ENCODE measurements around the gene KRT71. TPM values are rescaled to one million over a fixed set of nuclear protein-coding genes. Genes with fewer than 3 reads are reported as not detected.

Gene KRT71
- polyA plus RNA-seq, 1 donor from 2014 or later = not detected

GRCh38 chr12:52542157-52542556 is 10.8 kb downstream of the KRT71 start:
- no peaks in the 10 kb centered on the region for H3K27me3 ChIP-seq (ENCODE audit: insufficient read depth, low read depth, low read length)
- no peak overlapping the region for H2AFZ ChIP-seq (ENCODE audit: low read depth, low read length)
- no peak overlapping the region for H3K9ac ChIP-seq (ENCODE audit: low read length)
- H4K20me1 ChIP-seq (ENCODE audit: insufficient read depth) = no peaks in the 10 kb centered on the region
- no peaks in the 10 kb centered on the region for H3K9me3 ChIP-seq (ENCODE audit: low read length)
- no peaks in the 10 kb centered on the region for H3K36me3 ChIP-seq (ENCODE audit: insufficient read depth, low read length)
- no peaks in the 10 kb centered on the region for H3K79me2 ChIP-seq (replicated peaks; ENCODE audit: insufficient read depth, low read length)
- TF ChIP-seq CTCF (IDR thresholded peaks at IDR 0.05; ENCODE audit: poor library complexity, severe bottlenecking) (no peak), EZH2 (IDR thresholded peaks at IDR 0.05; ENCODE audit: borderline replicate concordance, insufficient read depth, low read length, poor library complexity, severe bottlenecking) (no peak), TAF1 (IDR thresholded peaks at IDR 0.05; ENCODE audit: low read depth) (no peak), POLR2AphosphoS5 (IDR thresholded peaks at IDR 0.05) (no peak), EP300 (conservative IDR thresholded peaks at IDR 0.05; ENCODE audit: poor library complexity, severe bottlenecking) (no peak), REST (IDR thresholded peaks at IDR 0.05; ENCODE audit: borderline replicate concordance) (no peak), SMC3 (conservative IDR thresholded peaks at IDR 0.05; ENCODE audit: poor library complexity) (no peak), MXI1 (conservative IDR thresholded peaks at IDR 0.05; ENCODE audit: poor library complexity, severe bottlenecking) (no peak), RAD21 (conservative IDR thresholded peaks at IDR 0.05) (no peak)
- H3K4me3 ChIP-seq (ENCODE audit: low read length) = no peak overlapping the region
- no peak overlapping the region for H3K4me2 ChIP-seq (ENCODE audit: low read length)
- H3K9me2 ChIP-seq (ENCODE audit: insufficient read depth, low read length) = no peaks in the 10 kb centered on the region
- no peak overlapping the region for H3K27ac ChIP-seq (ENCODE audit: low read length)
- H3F3A ChIP-seq (ENCODE audit: insufficient read depth, low read length, poor library complexity, severe bottlenecking) = no peaks in the 10 kb centered on the region

GRCh38 chr12:52541709-52542108 is 11.2 kb downstream of the KRT71 start:
- TF ChIP-seq EZH2 (IDR thresholded peaks at IDR 0.05; ENCODE audit: borderline replicate concordance, insufficient read depth, low read length, poor library complexity, severe bottlenecking) = no peak
- no peak for TF ChIP-seq TAF1 (IDR thresholded peaks at IDR 0.05; ENCODE audit: low read depth)
- no peak for TF ChIP-seq RAD21 (conservative IDR thresholded peaks at IDR 0.05)
- TF ChIP-seq CTCF (IDR thresholded peaks at IDR 0.05; ENCODE audit: poor library complexity, severe bottlenecking) = no peak
- TF ChIP-seq POLR2AphosphoS5 (IDR thresholded peaks at IDR 0.05) = no peak
- TF ChIP-seq EP300 (conservative IDR thresholded peaks at IDR 0.05; ENCODE audit: poor library complexity, severe bottlenecking) = no peak
- H3K9me2 ChIP-seq (ENCODE audit: insufficient read depth, low read length) = no peaks in the 10 kb centered on the region

More at GRCh38 chr12:52541709-52542108, 11.2 kb downstream of the KRT71 start:
- no peak overlapping the region for H3K4me2 ChIP-seq (ENCODE audit: low read length)
- H3K9me3 ChIP-seq (ENCODE audit: low read length) = no peaks in the 10 kb centered on the region
- no peaks in the 10 kb centered on the region for H4K20me1 ChIP-seq (ENCODE audit: insufficient read depth)
- no peak overlapping the region for H3K27ac ChIP-seq (ENCODE audit: low read length)
- H2AFZ ChIP-seq (ENCODE audit: low read depth, low read length) = no peak overlapping the region
- no peaks in the 10 kb centered on the region for H3K36me3 ChIP-seq (ENCODE audit: insufficient read depth, low read length)
- H3K27me3 ChIP-seq (ENCODE audit: insufficient read depth, low read depth, low read length) = no peaks in the 10 kb centered on the region
- no peaks in the 10 kb centered on the region for H3F3A ChIP-seq (ENCODE audit: insufficient read depth, low read length, poor library complexity, severe bottlenecking)
- no peak overlapping the region for H3K4me3 ChIP-seq (ENCODE audit: low read length)
- no peaks in the 10 kb centered on the region for H3K79me2 ChIP-seq (replicated peaks; ENCODE audit: insufficient read depth, low read length)
- H3K9ac ChIP-seq (ENCODE audit: low read length) = no peak overlapping the region
